GM18517 (cell line): ENCODE measurements around the gene PRKCA.
"Not testable (repeated sequence)": the region's sequence is repeated elsewhere in the genome, so short reads cannot be mapped to it uniquely, and the experiment has no call there.

Source experiments
- ATAC-seq: cut with Tn5 transposase; IDR thresholded peaks from one replicate; pipeline ENCODE4 v1.9.1; 2021; ENCODE audit warnings: mild to moderate bottlenecking, moderate library complexity; ENCODE audit not compliant: unreplicated experiment

Gene PRKCA

DNA sequence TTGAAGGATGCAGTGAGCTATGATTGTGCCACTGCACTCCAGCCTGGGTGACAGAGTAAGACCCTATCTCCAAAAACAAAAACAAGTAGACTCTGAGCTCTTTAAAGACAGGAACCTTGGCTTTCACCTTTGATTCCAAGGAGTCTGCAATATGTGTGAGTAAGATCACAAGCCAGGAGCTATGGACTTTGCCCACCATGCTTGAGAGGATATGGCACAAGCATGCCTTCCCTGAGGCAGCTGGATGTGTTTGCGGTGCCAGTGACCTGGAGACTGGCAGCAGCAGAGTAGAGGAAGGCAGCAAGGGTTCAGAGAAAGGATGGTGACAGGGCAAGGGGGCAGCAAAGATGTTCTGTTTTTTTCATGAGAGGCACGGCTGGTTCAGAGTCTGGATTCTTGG lies 14.5 kb upstream of the PRKCA start:
- ATAC-seq: no peak

DNA sequence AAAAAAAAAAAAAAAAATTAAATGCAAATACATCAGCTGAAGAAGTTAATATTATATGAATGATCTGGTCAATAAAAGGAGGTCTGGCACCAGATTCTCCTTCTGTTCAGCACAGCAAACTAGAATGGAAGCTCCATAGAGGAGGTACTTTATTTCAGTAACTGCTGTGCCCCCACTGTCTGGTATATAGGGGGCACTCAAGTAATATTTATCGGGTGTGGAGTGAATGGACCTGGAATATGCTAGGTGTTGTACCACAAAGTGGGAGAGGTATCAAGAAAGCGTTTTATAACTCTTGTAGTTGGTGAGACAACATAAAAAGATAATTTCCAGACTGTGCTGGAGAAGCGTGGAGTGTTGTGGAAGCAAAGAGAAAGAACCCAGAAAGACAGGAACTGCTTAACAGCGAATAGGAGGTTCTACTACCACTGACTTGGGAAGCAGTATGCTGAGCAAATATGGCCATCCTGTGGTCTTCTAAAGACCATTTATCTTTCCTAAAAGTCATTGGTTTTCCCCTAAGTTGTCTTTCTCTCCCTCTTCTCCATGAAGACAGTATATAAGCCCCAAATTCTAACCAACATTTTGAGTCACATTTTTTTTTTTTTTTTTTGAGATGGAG lies 12.2 kb upstream of the PRKCA start:
- ATAC-seq: no peak

DNA sequence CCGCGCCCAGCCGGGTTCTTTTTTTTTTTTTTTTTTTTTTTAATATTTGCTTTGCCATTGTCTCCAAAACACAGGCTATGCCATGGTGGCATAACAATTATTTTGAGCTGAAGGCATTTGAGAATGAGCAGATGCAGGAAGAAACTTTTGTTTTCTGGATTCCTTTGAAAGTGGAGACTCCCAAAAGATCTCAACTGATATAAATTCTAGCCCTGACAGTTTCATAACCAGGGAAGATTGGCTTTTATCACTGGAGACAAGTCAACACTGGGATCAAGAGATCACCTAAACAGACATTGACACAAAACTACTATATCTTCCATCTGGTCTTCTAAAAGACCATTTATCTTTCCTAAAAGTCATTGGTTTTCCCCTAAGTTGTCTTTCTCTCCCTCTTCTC lies 10.1 kb upstream of the PRKCA start:
- ATAC-seq: no peak

DNA sequence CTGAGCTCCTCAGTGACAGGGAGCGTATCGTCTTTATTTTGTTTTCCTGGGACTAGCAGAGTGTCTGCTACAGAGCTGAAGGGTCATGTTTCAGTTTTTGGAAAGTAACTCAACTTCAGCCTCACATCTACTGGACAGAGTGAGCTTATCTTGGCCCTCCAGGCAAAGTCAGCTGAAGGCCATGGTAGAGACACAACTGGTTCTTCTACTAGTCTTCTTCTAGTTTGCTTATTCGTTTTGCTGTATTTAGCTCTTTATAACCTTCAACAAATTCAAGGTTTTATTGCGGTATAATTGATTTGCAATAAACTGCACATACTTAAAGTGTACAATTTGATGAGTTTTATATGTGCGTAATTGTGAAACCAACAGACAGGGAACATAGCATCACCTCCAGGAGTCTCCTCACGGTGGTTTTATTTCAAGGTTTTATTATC lies 6.1 kb upstream of the PRKCA start:
- no peak for ATAC-seq

DNA sequence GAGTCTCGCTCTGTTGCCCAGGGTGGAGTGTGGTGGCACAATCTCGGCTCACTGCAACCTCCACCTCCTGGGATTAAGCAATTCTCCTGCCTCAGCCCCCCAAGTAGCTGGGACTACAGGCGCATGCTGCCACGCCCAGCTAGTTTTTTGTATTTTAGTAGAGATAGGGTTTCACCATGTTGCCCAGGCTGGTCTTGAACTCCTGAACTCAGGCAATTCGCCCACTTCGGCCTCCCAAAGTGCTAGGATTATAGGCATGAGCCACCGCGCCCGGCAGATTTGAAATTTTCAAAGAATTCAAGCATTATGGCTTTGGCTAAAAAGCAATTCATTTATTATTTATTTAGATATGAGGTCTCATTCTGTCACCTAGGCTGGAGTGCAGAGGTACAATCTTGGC lies 5.0 kb upstream of the PRKCA start:
- not testable (repeated sequence) for ATAC-seq

DNA sequence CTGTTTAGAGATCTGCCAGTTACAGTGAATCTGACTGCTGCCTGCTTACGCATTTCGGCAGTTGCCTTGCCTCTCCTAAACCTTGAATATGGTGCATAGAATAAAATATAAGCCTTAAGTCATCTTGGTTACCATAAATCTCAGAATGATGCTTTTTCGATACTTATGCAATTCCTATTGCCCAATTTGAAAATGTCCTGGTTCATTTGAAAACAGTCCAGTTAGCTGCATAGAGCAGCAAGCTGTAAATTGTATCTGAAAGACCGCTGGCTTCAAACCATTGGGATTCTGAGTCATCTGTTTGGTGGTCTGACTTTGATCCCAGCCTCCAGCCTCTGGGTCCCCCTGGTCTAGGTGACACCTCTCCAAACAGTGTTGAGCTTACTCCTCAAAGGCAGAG lies 2.7 kb upstream of the PRKCA start:
- ATAC-seq: no peak

DNA sequence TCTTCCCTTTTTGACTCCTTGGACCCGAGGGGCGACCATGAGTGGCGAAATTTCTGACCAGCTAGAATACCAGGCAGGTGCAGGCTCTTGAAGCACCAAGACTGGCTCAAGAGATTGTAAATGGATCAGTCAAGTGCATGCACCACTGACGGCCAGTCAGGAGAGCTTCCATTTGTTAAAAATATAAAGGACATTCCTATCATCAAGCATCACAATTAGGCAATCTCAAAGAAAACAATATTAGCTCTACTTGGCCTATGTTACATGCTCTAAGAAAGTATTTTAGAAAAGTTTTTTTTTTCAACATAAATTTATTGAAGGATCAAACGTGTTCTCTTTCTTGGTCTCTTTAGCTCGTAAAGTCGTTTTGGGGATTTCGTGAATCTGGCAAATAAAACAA lies 1.5 kb upstream of the PRKCA start:
- ATAC-seq: no peak

DNA sequence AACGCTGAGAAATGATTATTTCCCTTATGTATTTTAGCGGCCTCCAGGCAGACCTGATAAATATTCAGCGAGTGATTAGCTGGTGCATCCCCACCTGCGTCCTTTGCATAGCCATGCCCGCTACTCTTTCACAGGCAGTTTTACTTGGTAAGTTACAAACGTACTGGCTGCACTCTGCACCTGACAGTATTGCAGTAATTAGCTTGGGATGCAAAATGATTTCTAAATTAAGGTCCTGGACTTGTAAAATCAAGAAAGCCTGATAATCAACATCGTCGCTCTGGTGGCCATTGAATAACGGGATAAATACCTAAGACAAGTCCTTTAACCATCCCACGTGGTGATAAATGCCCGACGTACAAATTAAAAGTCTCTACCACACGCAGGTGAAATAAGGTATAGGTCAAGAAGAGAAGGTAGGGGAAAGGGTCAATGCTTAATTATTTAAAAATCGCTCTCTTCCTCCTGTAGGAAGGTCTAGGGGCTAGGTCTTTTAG lies 998 bp upstream of the PRKCA start:
- no peak for ATAC-seq

DNA sequence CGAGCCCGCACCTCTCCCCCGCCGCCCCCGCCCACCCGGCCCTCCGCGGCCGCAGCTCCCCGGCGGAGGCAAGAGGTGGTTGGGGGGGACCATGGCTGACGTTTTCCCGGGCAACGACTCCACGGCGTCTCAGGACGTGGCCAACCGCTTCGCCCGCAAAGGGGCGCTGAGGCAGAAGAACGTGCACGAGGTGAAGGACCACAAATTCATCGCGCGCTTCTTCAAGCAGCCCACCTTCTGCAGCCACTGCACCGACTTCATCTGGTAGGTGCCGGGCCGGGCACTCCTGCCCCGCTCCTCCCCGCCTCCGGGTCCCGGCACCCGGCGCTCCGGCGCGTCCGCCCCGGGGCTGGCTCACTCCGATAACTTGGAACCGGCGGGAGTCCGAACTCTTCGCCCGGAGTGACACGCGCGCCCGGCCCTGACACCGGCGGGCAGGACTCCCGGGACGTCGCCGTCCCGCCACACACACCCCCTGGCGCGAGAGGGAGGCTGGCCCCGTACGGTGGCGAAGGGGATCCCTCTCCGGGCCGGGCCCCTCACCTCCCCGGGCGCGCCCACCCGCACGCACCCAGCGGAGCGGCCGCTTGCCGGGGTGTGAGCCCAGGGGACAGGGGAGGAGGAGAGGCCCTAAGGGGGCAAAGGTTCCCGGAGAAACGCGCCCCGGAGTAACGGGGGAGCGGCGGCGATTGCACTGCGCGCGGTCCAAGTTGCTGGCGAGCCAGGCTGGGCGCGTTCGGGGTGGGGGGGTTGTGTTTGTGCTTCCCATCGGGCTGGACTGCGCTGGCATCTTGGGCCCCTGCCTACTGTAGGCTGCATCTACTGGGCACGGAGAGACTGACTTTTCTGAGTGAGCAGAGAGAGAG lies 581 bp downstream of the PRKCA start:
- ATAC-seq: peak; percentile 37

DNA sequence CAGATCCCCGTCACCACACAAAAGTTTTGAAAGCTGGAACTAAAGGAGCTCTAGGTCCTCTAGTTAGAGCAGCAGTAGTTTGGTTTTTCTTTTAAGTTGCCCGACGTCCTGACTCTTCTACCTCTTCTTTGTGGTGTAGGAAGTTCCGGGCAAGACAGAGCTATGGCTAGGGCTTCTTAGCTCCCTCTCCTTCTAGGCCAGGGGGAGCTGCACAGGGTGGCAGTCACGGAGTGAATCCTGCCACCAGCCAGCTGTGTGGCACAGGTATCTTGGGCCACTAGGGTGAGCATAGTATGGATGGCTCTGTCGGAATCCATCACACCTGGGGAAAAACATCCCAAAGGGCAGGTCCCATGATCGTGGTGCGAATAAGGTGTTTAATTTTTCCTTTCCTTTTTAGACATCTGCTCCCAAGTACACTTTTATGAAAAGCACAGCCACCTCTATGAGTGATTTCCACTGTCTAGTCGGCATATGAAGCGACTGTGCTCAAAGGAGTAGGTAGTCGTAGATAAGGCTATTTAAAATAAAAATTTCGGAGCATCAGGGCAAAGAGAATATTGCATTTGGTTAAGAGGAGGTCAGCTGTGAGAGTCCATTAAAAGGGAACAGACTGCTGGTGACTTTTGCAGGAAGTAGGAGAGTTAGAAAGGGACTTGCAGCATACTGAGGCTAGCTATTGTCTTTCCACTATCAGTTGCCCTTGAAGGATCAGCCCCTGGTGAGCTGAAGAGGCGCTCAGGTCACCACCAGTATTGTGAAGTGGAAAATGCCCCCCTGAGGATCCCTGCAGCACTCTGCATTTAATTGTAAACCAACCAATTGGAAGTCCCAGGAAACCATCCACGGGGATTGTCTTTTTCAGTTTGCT lies 2.1 kb downstream of the PRKCA start:
- no peak for ATAC-seq

DNA sequence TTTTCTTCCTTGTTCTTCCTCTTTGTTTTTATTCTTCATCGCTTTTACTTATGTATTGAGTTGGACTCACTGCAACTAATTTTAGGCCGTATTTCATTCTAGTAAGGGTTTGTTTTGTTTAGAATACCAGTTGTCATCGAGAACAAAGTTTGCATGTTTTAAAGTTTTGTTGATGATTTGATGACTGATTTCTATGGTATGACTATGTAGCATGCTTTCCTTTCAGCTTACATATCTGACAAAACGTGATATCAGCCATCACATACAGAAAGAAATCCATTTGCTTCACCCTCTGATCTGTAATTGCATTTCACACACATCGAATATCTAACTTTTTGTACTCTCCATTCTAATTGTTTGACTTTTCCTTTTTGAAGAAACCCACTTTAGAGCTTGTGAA lies 4.0 kb downstream of the PRKCA start:
- ATAC-seq: no peak

DNA sequence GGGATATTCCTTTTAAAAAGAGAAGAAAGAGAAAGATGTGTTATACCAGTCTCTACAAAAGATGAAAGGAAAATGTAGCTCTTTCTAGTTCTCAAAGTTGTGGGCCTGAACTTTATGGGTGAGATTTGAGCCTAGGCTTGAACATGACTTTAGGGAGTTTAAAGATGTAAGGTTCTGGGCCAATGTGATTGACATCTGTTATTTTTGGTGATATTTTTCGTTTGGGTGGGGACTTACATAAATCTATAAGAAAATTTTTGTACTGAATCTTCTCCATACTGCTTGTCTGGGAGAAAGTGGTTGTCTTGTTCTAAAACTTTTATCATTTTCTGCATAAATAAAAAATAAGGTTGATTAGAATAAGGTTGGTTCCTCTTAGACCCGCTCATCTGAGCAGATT lies 4.8 kb downstream of the PRKCA start:
- no peak for ATAC-seq

DNA sequence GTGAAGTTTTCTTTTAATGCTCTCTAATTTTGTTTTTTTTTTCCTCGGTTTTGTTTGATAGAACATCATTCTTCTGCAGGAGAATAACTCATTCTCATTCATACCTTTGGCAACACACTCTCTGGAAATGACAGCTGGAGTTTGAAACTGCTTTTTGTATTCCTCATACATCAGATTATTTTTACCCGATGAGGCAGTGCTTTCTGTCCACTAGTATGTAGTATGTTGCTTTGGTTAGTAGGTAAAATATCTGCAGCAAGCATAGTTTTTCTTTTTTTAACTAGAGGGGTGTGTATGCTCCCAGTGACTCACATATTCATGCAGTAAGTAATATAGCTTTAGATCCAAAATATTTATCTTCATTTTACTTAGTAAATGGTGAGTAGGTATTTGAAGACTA lies 6.4 kb downstream of the PRKCA start:
- no peak for ATAC-seq

DNA sequence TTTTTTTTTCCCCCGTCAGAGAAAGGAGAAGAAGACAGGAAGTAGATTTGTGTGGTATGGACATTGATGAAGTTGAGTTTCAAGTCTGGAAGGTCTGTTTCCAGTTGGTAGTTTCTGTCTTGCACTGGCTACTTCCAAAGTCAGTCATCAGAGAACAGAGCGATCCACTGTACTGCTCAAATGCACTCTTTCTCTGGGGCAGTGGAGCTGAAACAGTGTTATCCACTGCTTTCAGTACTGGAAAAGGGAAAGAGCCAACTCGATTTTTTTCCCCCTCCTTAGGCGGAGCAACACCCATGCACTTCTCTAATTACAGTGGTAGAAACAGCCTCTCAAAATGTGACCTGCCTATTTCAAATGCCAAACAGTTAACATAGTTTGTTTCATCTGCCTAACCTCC lies 7.4 kb downstream of the PRKCA start:
- ATAC-seq: no peak

DNA sequence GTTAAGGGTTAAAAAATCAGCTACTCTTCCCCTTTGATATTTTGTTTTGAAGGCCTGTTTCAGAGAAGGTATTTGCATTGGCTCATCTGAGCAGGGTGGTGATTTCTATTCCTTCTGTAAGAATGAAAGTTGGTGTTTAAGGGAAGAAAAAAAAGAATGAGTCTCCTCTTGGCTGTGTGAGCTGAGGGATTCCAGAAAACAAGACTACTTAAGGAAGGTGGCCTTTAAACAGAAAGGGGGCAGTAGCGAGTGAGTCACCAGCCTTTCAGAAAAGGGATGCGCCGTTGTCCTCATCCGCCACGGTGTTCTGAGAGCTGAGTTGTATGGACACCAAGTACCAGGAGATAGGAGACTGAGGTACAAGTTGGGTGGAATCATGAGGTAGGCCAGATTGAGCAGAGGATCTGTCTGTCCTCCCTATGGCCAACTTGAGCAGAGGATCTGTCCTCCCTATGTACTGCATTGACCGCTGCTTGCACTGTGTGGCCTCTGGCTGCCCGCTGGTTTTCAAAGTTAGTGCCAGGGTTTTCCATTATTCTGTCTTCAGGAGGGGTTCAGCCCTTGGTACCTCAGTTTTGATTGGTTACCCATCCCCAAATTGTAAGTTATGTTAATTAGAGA lies 8.2 kb downstream of the PRKCA start:
- no peak for ATAC-seq

DNA sequence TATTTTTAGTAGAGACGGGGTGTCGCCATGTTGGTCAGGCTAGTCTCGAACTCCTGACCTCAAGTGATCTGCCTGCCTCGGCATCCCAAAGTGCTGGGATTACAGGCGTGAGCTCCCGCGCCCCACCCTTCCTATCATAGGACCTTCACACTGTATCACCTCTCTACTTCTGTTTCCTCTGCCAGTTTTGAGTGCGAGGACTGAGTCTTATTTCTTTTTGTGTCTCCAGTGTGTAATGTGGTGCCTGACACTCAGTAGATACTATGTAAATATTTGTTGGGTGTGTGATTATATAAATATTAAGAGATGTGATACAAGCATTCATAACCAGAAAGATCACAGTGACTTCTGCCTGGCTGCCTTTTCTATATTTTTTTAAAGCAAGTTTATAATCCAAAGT lies 10.5 kb downstream of the PRKCA start:
- ATAC-seq: no peak

DNA sequence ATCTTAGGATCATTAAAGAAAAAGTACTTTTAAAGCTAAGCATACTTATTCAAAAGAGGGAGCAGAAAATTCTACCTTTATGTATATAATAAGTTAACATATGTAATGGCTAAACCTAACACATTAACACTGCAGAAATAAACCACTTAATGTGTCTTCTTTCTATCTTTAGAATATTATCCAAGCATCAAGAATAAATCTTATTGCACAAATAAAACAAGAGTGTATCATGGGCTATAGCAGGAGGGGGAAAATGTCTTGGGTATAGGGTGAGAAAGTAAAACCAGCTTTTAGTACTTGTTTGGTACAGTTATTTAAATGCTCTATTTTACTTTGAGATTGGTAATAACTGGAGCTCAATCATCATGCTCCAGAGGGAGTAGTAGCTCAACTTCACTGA lies 10.9 kb downstream of the PRKCA start:
- no peak for ATAC-seq

DNA sequence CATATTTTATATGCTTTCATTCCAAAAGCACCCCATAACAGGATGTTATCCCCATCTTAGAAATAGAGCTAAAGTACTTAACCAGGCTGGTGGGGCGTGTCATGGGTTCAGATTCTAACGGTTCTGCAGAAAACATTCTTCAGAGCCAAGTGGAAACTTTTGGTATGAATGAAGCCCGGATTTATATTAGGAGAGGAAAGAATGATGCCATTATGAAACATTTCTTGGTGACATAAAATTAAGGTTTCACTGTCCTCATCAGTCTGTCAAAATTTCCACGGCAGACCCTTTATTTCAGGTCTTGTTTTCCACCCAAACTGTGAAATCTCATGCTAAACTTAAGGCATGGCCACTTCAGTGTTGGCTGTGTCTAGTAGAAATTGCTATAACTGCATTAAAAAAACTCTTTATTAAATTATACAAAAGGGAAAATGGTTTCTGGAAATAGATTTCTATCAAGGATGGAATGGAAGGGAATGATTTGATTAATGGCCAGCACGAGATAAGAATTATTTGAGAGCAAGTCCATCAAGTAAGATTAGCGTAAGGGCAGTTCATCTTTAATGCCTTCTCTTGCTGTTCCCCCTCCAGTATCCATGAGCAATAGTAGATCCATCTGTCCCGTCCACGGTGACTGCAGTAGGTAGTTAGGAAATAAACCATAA lies 11.7 kb downstream of the PRKCA start:
- ATAC-seq: no peak

DNA sequence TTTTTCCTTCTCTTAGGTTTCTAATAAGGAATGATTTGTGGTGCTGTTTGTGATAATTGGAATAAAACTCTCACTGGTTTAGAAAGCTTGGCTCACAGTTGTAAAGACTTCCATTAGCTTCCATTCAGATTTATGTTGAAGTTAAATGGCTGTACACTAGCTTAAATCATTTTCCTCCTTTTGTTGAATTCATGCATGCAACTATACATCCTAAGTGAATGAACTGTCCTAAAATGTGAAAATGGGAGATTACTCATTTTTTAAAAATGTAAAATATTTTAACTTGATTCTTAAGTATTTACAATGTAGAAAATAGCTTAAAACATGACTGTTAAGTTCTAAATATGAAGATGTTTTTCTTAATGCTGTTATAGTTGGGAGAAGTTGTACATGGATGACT lies 15.2 kb downstream of the PRKCA start:
- no peak for ATAC-seq

DNA sequence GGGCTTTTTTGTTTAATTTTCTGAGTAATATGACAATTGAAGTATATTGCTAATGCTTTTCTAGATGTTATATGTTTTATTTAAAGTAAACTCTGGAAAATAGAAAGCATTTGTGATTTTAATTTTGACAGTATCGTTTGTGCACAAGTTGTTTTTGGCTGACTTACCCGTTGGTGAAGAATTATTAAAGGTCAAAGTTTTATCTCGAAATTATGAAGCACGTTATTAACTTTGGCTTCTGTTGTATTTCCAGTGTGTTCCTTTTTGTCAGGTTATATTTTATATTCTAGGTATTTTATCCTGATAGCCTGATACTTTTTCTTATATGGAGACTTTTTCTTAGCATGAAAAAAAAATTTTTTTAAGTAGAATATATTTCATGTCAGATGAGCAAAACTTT lies 16.8 kb downstream of the PRKCA start:
- ATAC-seq: no peak

DNA sequence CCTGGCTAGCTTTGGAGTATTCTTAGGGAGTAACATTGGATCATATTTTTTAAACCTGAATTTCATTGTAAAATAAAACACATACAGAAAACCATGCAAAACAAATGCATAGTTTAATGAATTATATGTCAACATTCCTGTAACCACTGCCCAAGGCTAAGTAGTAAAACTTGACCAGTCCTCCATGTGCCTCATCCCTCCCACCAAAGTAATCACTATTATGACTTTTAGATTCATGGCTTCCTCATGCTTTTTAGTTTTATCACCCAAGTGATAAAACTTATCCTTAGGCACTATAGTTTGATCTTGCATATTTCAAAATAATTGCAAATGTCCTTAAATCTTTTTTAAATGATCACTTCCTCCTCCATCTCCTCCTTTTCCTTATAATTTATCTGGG lies 20.4 kb downstream of the PRKCA start:
- no peak for ATAC-seq
